ENCODE data around the gene STX16.

The STX16 gene, protein sequence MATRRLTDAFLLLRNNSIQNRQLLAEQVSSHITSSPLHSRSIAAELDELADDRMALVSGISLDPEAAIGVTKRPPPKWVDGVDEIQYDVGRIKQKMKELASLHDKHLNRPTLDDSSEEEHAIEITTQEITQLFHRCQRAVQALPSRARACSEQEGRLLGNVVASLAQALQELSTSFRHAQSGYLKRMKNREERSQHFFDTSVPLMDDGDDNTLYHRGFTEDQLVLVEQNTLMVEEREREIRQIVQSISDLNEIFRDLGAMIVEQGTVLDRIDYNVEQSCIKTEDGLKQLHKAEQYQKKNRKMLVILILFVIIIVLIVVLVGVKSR

DNA sequence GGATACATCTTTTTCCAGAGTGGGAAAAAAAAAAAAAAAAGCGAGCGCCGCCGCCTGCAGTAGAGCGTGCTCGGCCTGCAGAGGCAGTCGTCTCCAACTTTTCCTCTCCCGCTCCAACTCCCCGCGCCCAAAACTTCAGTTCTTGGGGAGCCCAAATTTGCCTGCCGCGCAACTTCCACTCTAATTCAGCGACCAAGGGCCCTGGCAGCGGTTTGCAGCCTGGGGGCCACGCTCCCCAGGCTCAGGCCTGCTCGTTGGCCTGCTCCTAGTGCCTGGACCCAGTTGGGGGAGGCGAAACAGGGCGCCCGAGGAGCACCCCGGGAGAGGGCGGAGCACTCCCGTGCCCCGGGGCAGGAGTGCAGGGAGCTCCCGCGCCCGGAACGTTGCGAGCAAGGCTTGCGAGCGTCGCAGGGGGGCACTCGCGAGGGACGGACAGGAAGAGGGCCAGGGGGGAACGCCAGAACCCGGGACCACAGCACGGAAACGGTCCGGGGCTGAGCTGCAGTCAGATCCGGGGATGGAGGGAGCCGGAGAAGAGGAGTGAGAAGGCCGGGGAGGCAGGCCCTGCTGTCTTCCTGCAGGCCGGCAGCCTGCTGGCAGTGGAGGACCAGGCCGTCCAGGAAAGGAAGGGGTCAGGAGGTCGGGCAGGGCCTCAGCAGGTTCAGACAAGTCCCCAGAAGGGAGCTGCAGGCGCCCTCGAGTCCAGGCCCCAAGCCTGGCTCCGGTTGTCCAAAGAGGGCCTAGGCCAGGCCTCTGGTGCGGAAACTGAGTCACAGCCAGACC lies at the start of gene STX16:
STX16 (plus strand) TSS at position 508 of the 783 bp plus-strand sequence. CDS start 724 bp downstream, outside the sequence.
- ATAC-seq (ENCODE audit: low read depth): peak; percentile 72

DNA sequence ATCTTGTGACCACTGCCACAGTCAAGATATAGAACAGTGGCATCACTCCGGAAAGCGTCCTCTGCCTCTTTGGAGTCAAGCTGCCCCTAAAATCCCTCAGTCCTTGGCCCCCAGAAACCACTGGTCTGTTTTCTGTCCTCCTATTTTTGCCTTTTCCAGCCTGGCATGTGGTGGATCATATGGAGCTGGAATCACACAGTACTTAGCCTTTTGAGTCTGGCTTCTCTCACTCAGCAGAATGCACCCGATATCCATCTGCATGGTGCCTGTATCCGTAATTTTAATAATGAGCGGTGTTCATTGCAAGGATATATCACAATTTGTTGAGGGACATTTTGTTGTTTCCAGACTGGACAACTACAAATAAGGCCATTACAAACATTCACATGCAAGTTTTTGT lies 49.0 kb upstream of the STX16 start:
- no peak overlapping the region for H3K27ac Mint-ChIP-seq
- ATAC-seq (ENCODE audit: low read depth) (no peak), DNase-seq (ENCODE audit: low spot score in 2 of 2) (no peak)
- H3K9me3 Mint-ChIP-seq: no peaks in the 10 kb centered on the region
- H3K4me3 Mint-ChIP-seq: no peak overlapping the region
- H3K27me3 Mint-ChIP-seq: peaks cover 8% of the 10 kb centered on the region
- no peaks in the 10 kb centered on the region for H3K36me3 Mint-ChIP-seq
- no peaks in the 10 kb centered on the region for H3K4me1 Mint-ChIP-seq

More for the DNA sequence above, at the start of gene STX16:
- Mint-ChIP-seq H3K36me3 (peaks cover 4% of the 10 kb centered on the region), H3K27me3 (no peaks in the 10 kb centered on the region), H3K27ac (peak within 1 kb of the TSS; percentile 91), H3K4me1 (peaks cover 7% of the 10 kb centered on the region), H3K9me3 (no peaks in the 10 kb centered on the region), H3K4me3 (peak within 1 kb of the TSS; percentile 91)
- DNase-seq (ENCODE audit: low spot score in 2 of 2): peak; percentile 68 to 73

- H3K9me3 Mint-ChIP-seq: no peaks in the 10 kb centered on the region
- H3K4me3 Mint-ChIP-seq: no peak overlapping the region
- ATAC-seq (ENCODE audit: low read depth): no peak
- peaks cover 11% of the 10 kb centered on the region for H3K27me3 Mint-ChIP-seq
- no peaks in the 10 kb centered on the region for H3K36me3 Mint-ChIP-seq
- no peaks in the 10 kb centered on the region for H3K4me1 Mint-ChIP-seq
- no peak for DNase-seq (ENCODE audit: low spot score in 2 of 2)
- H3K27ac Mint-ChIP-seq: no peak overlapping the region
Measured at GRCh38 chr20:58603721-58604120, 47.4 kb upstream of the STX16 start.

DNA sequence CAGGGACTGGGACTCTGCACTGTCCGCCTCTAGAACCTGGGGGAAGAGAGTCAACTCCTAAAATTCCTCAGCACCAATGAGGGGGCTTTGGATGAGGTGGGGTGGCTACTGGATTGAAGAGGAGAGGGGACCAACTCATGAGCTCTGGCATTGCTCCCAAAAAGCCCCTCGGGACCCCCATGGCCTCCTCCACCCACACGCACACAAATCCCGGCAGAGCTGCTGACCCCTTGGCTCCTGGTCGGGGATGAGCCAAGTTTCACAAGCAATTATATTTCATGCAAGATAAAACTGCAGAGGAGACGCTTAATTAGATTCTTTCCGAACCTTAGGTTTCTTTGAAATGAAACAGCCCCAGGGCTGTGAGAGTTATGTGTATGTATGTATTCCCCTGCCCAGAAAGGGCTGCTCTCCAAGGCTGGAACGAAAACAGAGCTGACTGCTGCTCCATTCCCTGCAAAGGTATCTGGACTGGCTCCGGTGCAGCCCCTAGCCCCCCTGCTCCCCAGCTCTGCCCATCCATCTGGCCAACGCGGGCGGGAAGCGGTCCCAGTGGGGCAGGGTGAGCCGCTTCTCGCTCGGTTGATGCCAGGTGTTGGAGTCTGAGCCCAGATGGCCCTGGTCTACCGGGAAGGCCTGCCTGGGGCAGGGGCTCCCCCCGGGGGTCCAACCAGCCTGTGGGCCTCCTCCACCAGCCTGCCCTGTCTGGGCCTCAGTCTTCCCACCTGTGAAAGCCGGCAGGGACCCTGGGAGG lies 46.8 kb upstream of the STX16 start:
- no peak overlapping the region for H3K27ac Mint-ChIP-seq
- ATAC-seq (ENCODE audit: low read depth): no peak
- no peak for DNase-seq (ENCODE audit: low spot score in 2 of 2)
- no peaks in the 10 kb centered on the region for H3K36me3 Mint-ChIP-seq
- no peaks in the 10 kb centered on the region for H3K9me3 Mint-ChIP-seq
- H3K4me1 Mint-ChIP-seq: no peaks in the 10 kb centered on the region
- peaks cover 10% of the 10 kb centered on the region for H3K27me3 Mint-ChIP-seq
- H3K4me3 Mint-ChIP-seq: no peak overlapping the region

DNA sequence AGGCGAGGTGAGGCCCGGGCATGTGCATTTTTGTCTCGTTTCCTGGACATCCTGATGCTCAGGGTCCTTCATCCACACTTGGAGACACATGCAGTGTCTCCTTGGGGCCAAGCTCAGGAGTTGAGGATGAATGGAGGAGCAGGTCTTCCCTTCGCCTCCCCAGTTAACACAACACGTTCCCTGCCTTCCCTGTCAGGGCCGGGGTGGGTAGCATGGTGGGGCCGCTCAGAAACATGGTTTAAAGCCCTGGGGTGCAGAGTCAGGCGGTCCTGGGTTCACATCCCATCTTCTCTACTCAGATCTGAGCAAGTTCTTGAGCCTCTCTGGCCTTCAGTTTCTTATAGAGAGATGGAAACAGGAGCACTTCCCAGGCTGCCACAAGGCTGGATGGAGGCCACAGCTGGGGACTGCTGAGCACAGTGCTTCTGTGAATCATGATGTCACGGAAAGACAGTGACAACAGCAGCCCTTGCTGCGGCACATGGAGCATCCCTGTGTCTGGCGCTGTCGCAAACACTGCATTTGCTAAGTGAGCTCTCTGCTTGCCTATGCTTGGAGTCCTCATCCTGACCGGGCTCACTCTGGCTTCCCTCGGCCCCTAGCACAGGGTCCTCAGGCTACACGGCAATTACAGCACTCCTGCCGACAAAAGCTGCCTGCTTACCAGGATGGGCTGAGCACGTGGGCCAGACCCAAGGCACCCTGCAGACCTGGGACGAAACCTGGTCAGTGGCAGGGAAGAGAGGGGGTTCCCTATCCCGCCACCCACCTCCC lies 45.6 kb upstream of the STX16 start:
- no peak for DNase-seq (ENCODE audit: low spot score in 2 of 2)
- Mint-ChIP-seq H3K4me3 (no peak overlapping the region), H3K27me3 (peaks cover 9% of the 10 kb centered on the region), H3K27ac (no peak overlapping the region), H3K9me3 (no peaks in the 10 kb centered on the region), H3K36me3 (no peaks in the 10 kb centered on the region), H3K4me1 (no peaks in the 10 kb centered on the region)
- no peak for ATAC-seq (ENCODE audit: low read depth)

DNA sequence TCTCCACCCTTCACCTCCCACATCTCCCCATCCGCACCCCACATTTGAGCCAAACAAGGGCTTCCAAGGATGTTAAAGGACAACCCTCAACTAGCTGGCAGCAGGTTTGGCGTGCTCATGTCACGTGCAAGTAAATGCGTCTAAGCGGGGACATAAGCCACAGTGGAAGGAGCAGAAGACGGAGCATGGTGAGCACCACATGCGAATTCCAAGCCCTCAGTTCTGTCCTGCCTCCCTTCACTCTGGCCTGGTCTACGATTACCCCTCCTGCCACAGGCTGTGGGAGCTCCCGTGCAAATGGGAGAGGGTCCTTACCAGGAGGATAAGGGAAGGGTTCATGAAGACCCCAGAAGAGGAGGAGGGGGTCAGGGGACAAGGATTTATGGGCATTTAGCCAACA lies 44.9 kb upstream of the STX16 start:
- no peaks in the 10 kb centered on the region for H3K9me3 Mint-ChIP-seq
- ATAC-seq (ENCODE audit: low read depth): no peak
- no peaks in the 10 kb centered on the region for H3K4me1 Mint-ChIP-seq
- no peak for DNase-seq (ENCODE audit: low spot score in 2 of 2)
- no peaks in the 10 kb centered on the region for H3K36me3 Mint-ChIP-seq
- peaks cover 13% of the 10 kb centered on the region for H3K27me3 Mint-ChIP-seq
- H3K27ac Mint-ChIP-seq: no peak overlapping the region
- no peak overlapping the region for H3K4me3 Mint-ChIP-seq

DNA sequence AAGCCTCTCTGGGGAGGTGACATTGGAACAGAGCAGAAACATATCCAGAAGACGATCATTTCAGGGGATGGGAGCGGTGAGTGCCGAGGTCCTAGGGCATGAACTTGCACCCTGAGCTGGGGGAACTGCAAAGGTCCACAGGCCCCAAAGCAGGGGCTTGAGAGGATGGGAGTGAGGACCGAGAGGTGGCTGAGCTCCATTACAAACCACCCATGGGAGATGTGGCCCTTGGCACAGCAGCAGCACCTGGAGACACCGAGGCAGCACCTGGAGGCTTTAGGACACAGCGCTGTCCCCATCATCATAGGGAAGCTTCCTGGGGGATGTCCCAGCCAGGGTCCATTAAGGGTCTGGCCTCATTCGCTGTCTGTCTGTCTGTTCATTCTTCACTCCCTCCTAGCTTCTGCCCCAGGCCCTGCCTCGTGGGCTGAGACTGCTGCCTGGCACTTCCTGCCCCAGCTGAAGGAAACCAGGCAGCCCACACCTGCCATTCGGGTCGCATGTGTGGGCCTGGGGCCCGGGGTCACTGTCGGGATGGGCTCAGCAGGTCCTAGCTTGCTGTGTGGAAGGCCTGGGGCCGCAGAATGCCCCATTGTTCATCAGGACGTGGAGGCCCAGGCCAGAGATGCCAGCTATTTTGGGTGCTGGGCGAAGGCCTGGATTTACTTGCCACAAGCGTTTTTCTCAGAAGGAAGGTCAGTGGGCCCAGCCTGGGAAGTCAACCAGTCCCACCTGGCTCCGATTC lies 42.8 kb upstream of the STX16 start:
- DNase-seq (ENCODE audit: low spot score in 2 of 2): no peak
- Mint-ChIP-seq H3K27me3 (peaks cover 10% of the 10 kb centered on the region), H3K9me3 (no peaks in the 10 kb centered on the region), H3K27ac (no peak overlapping the region), H3K36me3 (no peaks in the 10 kb centered on the region), H3K4me1 (no peaks in the 10 kb centered on the region), H3K4me3 (no peak overlapping the region)
- no peak for ATAC-seq (ENCODE audit: low read depth)

DNA sequence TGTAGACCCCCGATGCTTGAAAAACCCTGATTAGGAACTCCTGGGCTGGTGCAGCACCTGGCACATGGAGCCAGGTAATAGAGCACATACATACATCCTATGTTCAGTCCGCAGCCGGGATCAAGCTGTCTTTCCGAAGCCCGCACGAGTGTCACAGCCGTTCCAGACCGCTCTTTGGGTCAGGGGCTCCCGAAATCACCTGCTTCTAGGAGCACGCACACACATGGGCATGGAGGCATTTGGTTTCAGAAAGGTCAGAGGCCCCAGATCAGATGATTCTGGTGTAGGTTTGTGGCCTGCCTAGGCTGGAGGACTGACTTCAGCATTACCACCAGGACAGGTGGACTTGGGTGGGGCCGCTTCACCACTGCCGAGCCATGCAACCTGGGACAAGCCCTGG lies 42.1 kb upstream of the STX16 start:
- DNase-seq (ENCODE audit: low spot score in 2 of 2): no peak
- H3K4me1 Mint-ChIP-seq: no peaks in the 10 kb centered on the region
- H3K4me3 Mint-ChIP-seq: no peak overlapping the region
- H3K27me3 Mint-ChIP-seq: peaks cover 10% of the 10 kb centered on the region
- H3K9me3 Mint-ChIP-seq: no peaks in the 10 kb centered on the region
- no peak overlapping the region for H3K27ac Mint-ChIP-seq
- H3K36me3 Mint-ChIP-seq: no peaks in the 10 kb centered on the region
- ATAC-seq (ENCODE audit: low read depth): no peak

GRCh38 chr20:58610071-58610800 lies 40.8 kb upstream of the STX16 start:
- peaks cover 14% of the 10 kb centered on the region for H3K27me3 Mint-ChIP-seq
- H3K4me1 Mint-ChIP-seq: no peaks in the 10 kb centered on the region
- no peak overlapping the region for H3K27ac Mint-ChIP-seq
- H3K9me3 Mint-ChIP-seq: no peaks in the 10 kb centered on the region
- no peak overlapping the region for H3K4me3 Mint-ChIP-seq
- ATAC-seq (ENCODE audit: low read depth): no peak
- DNase-seq (ENCODE audit: low spot score in 2 of 2): no peak
- no peaks in the 10 kb centered on the region for H3K36me3 Mint-ChIP-seq

- H3K27ac Mint-ChIP-seq: no peak overlapping the region
- peaks cover 18% of the 10 kb centered on the region for H3K27me3 Mint-ChIP-seq
- ATAC-seq (ENCODE audit: low read depth) (no peak), DNase-seq (ENCODE audit: low spot score in 2 of 2) (no peak)
- no peak overlapping the region for H3K4me3 Mint-ChIP-seq
- no peaks in the 10 kb centered on the region for H3K4me1 Mint-ChIP-seq
- no peaks in the 10 kb centered on the region for H3K36me3 Mint-ChIP-seq
- H3K9me3 Mint-ChIP-seq: no peaks in the 10 kb centered on the region
Measured at GRCh38 chr20:58610811-58611210, 40.3 kb upstream of the STX16 start.

DNA sequence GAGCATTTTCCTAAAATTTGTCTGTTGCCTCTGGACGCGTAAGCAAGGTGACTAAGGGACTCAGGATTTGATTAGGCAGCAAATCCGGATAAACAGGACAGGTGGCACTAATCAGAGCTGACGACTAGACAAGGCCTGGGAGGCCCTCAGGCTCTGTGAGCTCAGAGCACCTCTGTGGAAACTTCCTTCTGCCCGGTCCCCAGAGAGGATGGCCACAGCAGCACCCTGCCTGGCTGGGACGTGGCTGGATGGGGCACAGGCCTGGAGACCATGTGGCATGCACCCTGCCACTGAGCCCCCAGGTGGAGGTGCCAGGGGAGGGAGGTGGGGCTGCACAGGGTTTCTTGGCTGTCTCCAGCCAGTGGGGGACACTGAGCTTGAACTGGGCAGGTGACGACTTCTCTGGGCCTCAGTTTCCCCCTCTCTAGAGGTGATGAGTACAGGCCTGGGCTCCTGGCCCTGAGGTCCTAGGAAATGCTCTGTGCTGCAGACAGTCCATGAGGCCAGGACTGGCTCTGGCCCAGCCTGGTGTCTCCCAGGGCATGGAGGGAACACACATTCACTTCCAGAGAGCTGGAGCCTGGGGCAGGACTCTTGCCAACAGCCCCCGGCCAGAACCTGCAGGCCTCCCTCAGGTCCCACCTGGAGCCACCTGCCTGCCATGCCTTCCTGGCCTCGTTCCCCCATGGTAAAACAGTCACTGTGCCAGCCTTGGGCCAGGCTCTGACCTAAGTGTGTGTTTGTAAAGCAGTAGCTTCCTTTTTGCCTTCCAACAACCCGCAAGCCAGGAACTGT lies 39.6 kb upstream of the STX16 start:
- H3K9me3 Mint-ChIP-seq: no peaks in the 10 kb centered on the region
- DNase-seq (ENCODE audit: low spot score in 2 of 2) (no peak), ATAC-seq (ENCODE audit: low read depth) (no peak)
- no peaks in the 10 kb centered on the region for H3K4me1 Mint-ChIP-seq
- H3K36me3 Mint-ChIP-seq: no peaks in the 10 kb centered on the region
- H3K27ac Mint-ChIP-seq: no peak overlapping the region
- no peak overlapping the region for H3K4me3 Mint-ChIP-seq
- H3K27me3 Mint-ChIP-seq: peaks cover 19% of the 10 kb centered on the region

DNA sequence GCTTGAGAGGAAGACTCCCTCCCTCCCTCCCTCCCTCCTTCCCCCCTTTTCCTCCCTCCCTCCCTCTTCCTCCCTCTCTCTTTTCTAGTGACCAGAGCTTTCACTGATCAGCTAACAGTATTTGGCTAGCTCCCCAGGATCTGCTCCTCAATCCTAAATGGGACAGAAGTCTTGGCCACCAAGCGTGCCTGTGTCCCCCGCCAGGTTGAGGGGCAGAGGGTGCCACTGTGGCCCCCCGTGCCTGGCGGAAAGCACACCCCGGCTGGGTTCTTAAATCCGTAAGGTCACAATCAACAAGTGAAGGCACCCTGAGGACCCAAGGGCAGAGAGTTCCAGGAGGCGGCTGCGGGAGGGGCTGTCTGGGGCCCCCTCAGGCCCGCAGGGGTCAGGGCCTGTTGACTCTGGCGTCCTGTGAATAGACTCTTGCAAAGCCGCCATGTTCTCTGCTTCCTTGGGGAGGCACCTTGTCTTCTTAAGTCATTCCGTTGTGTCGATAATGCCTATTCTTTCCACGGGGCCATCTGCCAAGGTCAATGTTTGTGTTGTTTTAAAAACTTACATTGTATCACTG lies 38.9 kb upstream of the STX16 start:
- Mint-ChIP-seq H3K4me3 (no peak overlapping the region), H3K27ac (no peak overlapping the region), H3K4me1 (no peaks in the 10 kb centered on the region), H3K36me3 (peaks cover under 1% of the 10 kb centered on the region), H3K9me3 (peaks cover under 1% of the 10 kb centered on the region), H3K27me3 (peaks cover 17% of the 10 kb centered on the region)
- ATAC-seq (ENCODE audit: low read depth) (no peak), DNase-seq (ENCODE audit: low spot score in 2 of 2) (no peak)
